Bronchial epithelial cell (primary cell): ENCODE measurements around the gene ITGB4. TPM values are rescaled to one million over a fixed set of nuclear protein-coding genes. Genes with fewer than 3 reads are reported as not detected.

Source experiments
- DNase-seq: peaks from one replicate; pipeline ENCODE4 v3.0.0-alpha.2; 2010; ENCODE audit warnings: low read depth
- FAIRE-seq: peaks from 2 replicates; lab custom pipeline; 2011; peaks lifted over from hg19 to GRCh38; lab: Jason Lieb, UNC
- H3K27me3 ChIP-seq: 2 replicates; pipeline ENCODE4 v1.5.1; 2011; ENCODE audit warnings: low read length; ENCODE audit not compliant: control insufficient read depth, insufficient read depth
- H3K36me3 ChIP-seq: 2 replicates; pipeline ENCODE4 v1.5.1; 2011; ENCODE audit warnings: low read length; ENCODE audit not compliant: control insufficient read depth, insufficient read depth
- H3K4me3 ChIP-seq: 2 replicates; pipeline ENCODE4 v1.5.1; 2011; ENCODE audit warnings: mild to moderate bottlenecking, low read depth, low read length, control low read depth
- CTCF ChIP-seq: IDR thresholded peaks from 2 replicates; pipeline ENCODE4 v1.5.1; 2011; ENCODE audit warnings: mild to moderate bottlenecking, moderate library complexity, low read length, control low read depth, inconsistent platforms; ENCODE audit not compliant: insufficient read depth, severe bottlenecking
- total RNA-seq: library from RNA; depleted of rRNA; stranded (reverse); fragments of >200 nt; gene quantifications from 2 replicates; pipeline ENCODE4 v1.2.1, GENCODE V29; 2014

ITGB4 gene
- total RNA-seq, 1 donor from 2014 or later = 565 TPM

- no peaks in the 10 kb centered on the region for H3K27me3 ChIP-seq
- H3K4me3 ChIP-seq = no peak overlapping the region
- H3K36me3 ChIP-seq = peaks cover 15% of the 10 kb centered on the region
- DNase-seq = no peak
- no peak for FAIRE-seq
- TF ChIP-seq CTCF = no peak
Observed at GRCh38 chr17:75698659-75699058, 22.6 kb upstream of the ITGB4 start.

GRCh38 chr17:75701288-75701687 is 20.0 kb upstream of the ITGB4 start:
- no peak for TF ChIP-seq CTCF
- Histone ChIP-seq H3K4me3 (no peak overlapping the region), H3K36me3 (peaks cover 22% of the 10 kb centered on the region), H3K27me3 (no peaks in the 10 kb centered on the region)
- FAIRE-seq = no peak
- no peak for DNase-seq

- H3K27me3 ChIP-seq = no peaks in the 10 kb centered on the region
- TF ChIP-seq CTCF = no peak
- H3K36me3 ChIP-seq = peaks cover 27% of the 10 kb centered on the region
- no peak overlapping the region for H3K4me3 ChIP-seq
- FAIRE-seq (no peak), DNase-seq (no peak)
Observed at GRCh38 chr17:75703191-75703590, 18.1 kb upstream of the ITGB4 start.

GRCh38 chr17:75703591-75703990 is 17.7 kb upstream of the ITGB4 start:
- TF ChIP-seq CTCF = no peak
- no peaks in the 10 kb centered on the region for H3K27me3 ChIP-seq
- FAIRE-seq = no peak
- H3K4me3 ChIP-seq = no peak overlapping the region
- H3K36me3 ChIP-seq = peaks cover 28% of the 10 kb centered on the region
- peak; percentile 68 for DNase-seq

- Histone ChIP-seq H3K4me3 (no peak overlapping the region), H3K36me3 (peaks cover 30% of the 10 kb centered on the region), H3K27me3 (no peaks in the 10 kb centered on the region)
- DNase-seq (no peak), FAIRE-seq (no peak)
- TF ChIP-seq CTCF = no peak
Observed at GRCh38 chr17:75704963-75705875, 16.0 kb upstream of the ITGB4 start.
